GM20000 (cell line): ENCODE results near the gene GRM3.

ENCODE experiments used
- DNase-seq: peaks from one replicate; pipeline ENCODE4 v3.0.0; 2012; ENCODE audit warnings: low spot score
- TF ChIP-seq, protein P1 (sequence below): IDR thresholded peaks from 2 replicates; pipeline ENCODE4 v1.5.1; 2012; ENCODE audit warnings: mild to moderate bottlenecking, control low read depth; ENCODE audit errors: extremely low read depth, missing control alignments

The GRM3 gene

DNA sequence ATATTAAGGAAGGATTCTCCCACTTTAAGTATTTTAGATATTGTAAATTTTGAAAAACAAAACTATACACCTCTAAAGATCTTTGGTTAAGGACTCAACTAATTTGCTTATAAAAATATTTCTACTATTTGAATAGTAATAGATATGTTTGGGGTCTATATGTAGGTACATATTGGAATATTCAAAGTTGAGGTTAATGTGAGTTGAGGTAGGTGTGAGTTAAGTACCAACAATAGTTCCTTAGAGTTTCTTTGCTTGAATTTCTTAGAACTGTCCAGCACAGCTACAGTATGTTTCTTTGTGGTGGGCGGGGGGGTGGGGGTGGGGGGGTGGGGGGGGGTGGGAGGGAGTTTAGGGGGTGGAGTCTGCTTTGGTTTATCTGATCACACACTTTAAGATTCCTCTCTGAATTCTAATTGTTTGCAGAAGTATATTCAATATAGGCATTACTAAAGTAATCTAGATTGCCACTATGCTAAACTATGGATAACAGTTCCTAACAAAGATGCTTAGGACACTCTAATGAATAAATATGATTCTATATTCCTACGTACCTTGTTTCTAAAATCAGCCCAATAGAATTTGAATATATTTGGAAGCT, 2.1 kb downstream of the GRM3 start:
- TF ChIP-seq, protein P1, sequence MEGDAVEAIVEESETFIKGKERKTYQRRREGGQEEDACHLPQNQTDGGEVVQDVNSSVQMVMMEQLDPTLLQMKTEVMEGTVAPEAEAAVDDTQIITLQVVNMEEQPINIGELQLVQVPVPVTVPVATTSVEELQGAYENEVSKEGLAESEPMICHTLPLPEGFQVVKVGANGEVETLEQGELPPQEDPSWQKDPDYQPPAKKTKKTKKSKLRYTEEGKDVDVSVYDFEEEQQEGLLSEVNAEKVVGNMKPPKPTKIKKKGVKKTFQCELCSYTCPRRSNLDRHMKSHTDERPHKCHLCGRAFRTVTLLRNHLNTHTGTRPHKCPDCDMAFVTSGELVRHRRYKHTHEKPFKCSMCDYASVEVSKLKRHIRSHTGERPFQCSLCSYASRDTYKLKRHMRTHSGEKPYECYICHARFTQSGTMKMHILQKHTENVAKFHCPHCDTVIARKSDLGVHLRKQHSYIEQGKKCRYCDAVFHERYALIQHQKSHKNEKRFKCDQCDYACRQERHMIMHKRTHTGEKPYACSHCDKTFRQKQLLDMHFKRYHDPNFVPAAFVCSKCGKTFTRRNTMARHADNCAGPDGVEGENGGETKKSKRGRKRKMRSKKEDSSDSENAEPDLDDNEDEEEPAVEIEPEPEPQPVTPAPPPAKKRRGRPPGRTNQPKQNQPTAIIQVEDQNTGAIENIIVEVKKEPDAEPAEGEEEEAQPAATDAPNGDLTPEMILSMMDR = no peak
- no peak for DNase-seq

DNA sequence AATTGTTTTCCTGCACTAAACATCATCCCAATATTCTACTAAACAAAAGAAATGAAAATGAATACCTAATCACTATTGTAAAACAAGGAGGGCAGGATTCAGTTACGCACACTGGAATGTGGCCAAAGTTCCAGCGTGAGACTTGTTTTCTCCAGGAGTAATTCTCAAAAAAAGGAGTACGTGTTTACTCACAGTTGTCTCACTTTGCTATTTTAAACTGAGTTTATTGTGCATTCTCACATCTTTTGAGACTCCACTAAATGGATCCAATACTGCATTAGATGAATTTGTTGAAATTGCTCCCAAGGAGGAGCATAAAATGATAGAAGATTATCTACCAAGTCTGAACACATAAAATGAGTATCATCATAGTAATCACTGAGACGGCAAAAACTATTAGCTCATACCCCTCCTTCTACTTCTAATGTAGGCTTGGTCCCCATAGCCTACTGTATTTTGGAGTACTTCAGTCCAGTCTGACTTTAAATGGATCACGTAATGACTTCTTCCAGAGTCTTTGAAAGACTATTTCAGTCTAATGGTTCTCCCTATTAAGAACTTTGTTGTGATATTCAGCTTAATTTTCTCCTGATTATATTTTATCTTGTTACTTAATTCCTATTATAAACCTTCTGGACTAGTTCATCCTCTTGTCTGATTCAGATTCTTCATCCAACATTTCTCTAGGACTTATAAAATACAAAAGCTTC, 3.8 kb downstream of the GRM3 start:
- TF ChIP-seq, protein P1 = no peak

DNA sequence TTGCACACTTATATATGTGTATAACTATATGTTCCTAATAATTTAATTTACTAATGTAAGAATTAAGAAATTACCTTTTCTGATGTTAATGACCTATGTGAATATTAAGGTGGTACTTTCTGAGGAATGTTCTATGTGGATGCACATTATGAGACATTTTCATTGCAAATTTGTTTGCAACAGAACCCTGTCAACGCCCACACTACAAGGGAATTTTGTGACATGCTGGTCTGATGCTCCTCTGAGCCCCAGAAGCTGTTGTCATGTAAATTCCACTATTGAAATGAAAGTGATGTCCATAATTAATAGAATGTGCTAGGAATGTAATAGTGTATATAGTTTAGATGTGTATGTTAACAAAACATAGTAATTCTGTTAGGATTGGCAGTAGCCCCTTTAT, 4.5 kb downstream of the GRM3 start:
- TF ChIP-seq, protein P1 = no peak
- no peak for DNase-seq

More for the DNA sequence above, 3.8 kb downstream of the GRM3 start:
- no peak for DNase-seq

DNA sequence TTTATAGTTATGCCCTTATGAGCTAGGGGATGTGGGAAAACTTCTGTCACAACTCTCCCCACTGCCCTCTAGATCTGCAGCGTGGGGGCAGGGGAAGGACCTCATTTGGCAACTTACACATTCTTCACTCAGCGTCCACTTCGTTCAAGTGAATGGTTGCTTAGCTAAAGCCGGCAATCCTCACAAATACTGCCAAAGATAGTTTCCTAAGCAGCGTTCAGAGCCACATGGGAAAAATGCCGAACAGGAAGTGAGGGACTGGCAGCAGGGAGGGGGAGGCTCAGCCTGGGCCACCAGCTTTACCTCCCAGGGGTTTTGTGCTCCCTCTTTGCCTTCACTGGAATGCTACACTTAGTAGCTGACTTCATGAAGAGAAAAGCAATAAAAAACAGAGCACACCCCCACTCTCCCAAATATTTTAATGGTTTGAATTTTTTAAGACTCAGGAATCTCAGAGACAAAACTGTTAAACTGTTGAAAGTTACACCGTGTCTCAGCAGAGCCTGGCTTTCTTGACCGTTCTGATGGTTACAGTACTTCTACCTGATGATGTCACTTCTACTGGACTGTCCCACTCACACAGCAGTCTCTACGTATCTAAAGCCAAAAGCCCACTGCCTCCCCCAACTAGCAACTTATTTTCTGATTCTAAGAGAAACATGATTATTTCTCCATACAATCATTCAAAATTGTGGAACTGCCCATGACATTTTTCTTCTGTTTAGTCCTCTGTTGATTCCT, 10.4 kb downstream of the GRM3 start:
- TF ChIP-seq, protein P1 = no peak
- no peak for DNase-seq

DNA sequence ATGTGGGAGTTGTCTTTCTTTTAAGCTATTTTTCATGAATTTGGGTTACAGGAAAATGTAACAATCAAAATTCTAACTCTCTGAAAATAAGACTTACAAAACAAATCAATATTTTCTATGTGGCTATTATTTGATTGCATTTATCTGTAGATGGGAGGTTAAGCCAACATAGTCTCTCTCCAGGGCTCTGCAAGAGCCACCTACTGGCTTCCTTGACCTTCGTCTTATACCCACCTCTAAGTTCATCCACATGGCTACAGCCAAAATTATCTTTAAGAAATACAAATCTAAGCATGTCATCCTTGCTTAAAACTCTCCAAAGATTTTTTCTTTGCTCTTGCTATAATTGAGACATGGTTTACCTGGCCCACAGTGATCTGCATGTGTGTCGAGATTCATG, 14.2 kb downstream of the GRM3 start:
- TF ChIP-seq, protein P1 = no peak
- no peak for DNase-seq

DNA sequence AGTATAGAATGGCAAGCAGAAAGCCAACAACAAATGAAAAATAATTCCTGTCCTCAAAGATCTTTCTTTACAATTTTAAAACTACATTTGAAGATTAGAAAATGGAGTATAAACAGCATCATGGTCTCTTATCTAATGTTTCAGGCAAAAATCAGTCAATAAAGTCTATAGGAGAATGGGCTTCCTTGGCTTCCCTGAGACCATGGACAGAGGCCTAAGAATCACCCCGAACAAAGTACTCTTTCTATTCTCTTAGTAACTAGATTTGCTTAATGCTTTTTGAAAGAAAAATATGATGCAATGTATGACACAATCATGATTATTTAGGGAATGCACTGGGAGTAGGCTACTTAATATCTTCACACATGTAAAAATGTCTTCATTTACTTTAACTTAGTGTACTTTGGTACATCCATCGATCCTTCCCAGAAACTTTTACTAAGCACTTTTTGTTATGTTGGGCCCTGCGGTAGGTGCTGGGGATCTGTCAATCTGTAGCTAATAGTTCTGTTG, 17.3 kb downstream of the GRM3 start:
- TF ChIP-seq, protein P1 = no peak
- no peak for DNase-seq

DNA sequence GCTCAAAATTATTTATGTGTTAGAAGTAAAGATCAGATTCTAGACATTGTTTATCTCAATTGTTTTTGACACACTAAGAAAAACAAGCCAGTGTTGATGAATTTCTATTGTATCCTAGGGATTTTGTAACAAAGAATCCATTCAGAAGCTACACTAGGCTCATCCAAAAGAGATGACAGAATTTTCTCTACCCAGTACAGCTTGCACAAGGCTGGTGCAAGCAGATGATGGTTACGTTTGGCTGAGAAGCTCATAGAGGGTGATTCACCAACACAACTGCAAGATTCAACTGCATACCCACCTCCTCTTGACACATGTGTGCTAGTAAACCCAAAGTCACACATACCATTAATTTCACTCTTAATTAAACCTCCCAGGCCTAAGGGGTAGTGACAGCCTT, 20.8 kb downstream of the GRM3 start:
- no peak for DNase-seq
- TF ChIP-seq, protein P1 = no peak
